Brain pericyte (primary cell): ENCODE results near the gene ZNRF4.
"Not testable (repeated sequence)": the region's sequence is repeated elsewhere in the genome, so short reads cannot be mapped to it uniquely, and the experiment has no call there.

Source experiments
- DNase-seq: peaks from one replicate; pipeline ENCODE4 v3.0.0-alpha.2; 2012; ENCODE audit warnings: low read depth, low spot score

ZNRF4 gene, protein sequence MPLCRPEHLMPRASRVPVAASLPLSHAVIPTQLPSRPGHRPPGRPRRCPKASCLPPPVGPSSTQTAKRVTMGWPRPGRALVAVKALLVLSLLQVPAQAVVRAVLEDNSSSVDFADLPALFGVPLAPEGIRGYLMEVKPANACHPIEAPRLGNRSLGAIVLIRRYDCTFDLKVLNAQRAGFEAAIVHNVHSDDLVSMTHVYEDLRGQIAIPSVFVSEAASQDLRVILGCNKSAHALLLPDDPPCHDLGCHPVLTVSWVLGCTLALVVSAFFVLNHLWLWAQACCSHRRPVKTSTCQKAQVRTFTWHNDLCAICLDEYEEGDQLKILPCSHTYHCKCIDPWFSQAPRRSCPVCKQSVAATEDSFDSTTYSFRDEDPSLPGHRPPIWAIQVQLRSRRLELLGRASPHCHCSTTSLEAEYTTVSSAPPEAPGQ

DNA sequence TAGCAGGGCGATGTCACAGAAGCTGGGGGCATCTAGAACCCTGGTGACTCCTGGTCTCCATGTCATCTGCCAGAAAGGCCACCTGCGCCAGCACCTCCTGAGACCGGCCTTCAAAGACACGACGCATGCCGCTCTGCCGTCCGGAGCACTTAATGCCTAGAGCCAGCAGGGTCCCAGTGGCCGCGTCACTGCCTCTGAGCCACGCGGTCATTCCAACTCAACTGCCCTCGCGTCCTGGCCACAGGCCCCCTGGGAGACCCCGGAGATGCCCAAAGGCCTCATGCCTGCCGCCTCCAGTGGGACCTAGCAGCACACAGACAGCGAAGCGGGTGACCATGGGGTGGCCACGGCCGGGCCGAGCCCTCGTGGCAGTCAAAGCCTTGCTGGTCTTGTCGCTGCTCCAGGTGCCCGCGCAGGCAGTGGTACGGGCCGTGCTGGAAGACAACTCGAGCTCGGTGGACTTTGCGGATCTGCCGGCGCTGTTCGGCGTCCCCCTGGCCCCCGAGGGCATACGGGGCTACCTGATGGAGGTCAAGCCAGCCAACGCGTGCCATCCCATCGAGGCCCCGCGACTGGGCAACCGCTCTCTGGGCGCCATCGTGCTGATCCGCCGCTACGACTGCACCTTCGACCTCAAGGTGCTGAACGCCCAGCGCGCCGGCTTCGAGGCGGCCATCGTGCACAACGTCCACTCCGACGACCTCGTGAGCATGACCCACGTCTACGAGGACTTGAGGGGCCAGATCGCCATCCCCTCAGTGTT, at the start of gene ZNRF4:
Gene ZNRF4, plus strand, starts transcription at position 51 of the 763 bp plus-strand sequence. Its CDS starts 75 bp downstream, at position 126.
- no peak for DNase-seq

GRCh38 chr19:5406198-5406597, 49.0 kb upstream of the ZNRF4 start:
- DNase-seq = not testable (repeated sequence)

GRCh38 chr19:5406816-5407215, 48.4 kb upstream of the ZNRF4 start:
- no peak for DNase-seq

DNA sequence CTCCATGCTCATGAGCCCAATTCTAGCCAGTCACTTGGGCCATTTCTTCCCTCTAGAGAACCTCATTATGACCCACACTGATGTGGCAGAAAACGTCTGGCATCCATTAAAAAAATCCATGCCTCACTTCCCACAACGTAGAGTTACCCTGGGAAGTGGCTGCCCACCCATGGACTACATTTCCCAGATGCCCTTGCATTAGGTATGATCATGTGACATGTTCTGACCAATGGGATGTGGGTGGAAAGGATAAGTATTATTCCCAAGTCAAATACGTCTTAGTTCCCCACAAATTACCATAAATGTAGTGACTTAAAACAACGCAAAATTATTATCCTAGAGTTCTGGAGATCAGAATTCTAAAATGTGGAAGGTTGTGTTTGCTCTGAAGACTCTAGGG, 47.9 kb upstream of the ZNRF4 start:
- no peak for DNase-seq

DNA sequence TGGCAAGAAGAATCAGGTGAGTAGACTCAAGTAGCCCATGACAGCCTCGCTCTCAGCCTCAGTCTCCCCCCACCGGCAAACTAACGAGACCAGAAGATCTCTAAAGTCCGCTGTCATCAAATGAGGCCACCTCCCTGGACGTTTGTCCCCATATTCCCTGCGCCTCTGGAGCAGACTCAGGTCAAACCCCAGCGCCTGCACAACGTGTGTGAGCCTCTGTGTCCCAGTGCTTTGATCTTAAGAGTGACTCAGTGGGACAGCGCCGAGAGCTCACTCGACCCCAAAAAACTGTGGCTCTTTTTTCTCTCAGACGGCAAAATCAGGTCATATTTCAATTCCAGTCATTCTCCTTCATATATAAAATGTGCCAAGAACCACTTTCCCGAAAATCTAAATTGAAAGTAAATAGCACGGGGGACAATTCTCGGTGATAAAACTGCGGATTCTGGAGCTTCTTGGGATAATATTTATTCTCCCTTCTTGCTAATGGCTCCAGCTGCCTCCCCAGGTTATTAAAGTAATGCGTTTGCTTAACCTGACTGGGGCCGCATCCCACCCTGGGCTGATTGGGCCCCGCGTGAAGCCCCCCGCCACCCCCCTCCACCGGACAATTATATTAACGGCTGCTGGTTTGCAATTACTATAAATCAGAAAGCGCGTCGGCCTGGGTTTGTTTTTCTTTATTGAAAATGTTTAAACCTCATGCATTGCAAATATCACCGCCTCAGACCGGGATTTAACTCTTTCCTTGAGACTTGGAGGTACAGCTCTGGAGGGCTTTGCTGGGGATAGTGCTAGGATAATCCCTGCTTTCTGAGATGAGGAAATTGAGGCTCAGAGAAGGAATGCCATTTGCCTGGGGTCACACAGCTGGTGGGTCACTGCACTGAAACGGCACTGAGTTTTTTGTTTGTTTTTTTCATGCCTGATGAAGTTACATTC, 37.5 kb upstream of the ZNRF4 start:
- no peak for DNase-seq

- no peak for DNase-seq
Observed at GRCh38 chr19:5418677-5419076, 36.5 kb upstream of the ZNRF4 start.

GRCh38 chr19:5420953-5421352, 34.3 kb upstream of the ZNRF4 start:
- no peak for DNase-seq

DNA sequence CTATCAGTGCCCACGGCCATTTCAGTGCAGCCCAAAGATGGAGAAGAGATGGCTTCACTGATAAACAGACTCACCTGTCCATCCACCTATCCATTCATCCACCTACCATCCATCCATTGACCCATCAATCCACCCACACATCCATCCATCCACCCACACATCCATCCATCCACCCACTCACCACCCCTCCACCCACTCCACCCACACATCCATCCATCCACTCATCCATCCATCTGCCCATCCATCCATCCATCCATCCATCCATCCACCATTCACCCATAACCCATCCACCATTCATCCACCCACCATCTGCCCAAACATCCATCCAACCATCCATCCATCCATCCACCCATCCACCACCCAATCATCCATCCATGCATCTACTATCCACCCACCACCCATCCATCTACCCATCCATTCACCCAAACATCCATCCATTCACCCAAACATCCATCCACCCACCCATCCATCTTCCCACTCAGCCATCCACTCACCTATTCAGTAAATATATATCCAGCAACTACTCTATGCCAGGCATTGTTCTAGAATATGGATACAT, 31.6 kb upstream of the ZNRF4 start:
- no peak for DNase-seq

GRCh38 chr19:5424192-5424973, 30.8 kb upstream of the ZNRF4 start:
- DNase-seq = no peak

DNA sequence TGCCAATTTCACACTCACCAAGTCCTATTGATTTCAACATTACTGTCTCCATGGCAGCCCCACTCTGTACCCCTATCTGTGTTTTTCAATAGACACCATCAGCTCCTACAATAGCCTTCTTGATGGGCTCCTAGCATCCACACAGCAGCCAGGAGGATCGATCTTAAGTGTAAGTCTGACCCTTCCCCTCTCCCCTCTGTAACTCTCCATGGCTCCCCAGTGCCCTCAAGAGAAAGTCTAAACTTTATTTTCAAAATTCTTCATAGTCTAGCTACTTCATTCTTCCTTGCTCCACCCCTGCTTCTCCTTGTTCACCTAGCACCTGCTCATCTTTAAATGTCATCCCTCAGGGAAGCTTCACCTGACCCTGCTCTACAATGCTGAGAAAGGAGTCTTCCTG, 30.0 kb upstream of the ZNRF4 start:
- no peak for DNase-seq

DNA sequence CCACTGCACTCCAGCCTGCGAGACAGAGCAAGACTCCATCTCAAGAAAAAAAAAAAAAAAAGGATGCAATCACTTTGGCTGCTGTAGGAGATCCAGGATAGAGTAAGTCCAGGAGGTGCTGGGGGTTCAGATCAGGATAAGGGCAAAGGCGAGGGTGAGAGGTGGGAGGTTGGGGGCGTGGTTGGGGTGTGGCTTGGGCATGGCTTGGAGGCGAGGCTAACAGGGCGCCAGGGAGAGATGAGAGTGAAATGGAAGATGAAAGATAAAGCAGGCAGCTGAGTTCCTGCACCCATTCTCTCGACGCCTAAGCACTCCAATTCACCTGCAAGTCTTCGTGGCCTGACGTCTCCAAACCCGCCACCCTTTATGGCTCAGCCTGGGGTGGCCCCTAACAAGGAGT, 25.0 kb upstream of the ZNRF4 start:
- no peak for DNase-seq

GRCh38 chr19:5432687-5433086, 22.5 kb upstream of the ZNRF4 start:
- DNase-seq = no peak

DNA sequence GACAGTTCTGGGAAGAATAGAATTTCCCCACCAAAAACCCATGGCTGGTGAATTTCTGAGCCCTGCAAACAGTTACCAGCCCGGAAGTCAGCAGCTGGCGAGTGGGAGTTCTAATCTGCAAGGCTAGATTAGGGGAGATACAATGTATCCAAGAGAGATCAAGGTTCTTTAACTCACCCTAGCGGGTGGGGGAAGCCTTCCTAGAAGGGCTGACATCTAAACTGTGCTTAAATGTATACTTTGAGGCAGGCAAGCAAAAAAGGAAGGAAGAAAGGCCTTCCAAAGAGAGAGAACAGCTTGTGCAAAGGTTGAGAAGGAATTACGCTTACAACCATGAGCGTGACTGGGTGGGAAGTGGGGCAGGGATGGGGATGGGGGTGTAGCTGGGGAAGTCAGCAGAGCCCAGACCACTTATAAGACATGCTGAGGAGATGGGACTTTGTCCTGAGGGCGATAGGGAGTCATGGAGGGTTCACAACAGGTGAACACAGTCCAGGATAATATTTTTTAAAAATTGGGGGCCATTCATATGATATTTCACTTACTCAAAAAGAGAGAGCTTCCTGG, 20.8 kb upstream of the ZNRF4 start:
- no peak for DNase-seq

DNA sequence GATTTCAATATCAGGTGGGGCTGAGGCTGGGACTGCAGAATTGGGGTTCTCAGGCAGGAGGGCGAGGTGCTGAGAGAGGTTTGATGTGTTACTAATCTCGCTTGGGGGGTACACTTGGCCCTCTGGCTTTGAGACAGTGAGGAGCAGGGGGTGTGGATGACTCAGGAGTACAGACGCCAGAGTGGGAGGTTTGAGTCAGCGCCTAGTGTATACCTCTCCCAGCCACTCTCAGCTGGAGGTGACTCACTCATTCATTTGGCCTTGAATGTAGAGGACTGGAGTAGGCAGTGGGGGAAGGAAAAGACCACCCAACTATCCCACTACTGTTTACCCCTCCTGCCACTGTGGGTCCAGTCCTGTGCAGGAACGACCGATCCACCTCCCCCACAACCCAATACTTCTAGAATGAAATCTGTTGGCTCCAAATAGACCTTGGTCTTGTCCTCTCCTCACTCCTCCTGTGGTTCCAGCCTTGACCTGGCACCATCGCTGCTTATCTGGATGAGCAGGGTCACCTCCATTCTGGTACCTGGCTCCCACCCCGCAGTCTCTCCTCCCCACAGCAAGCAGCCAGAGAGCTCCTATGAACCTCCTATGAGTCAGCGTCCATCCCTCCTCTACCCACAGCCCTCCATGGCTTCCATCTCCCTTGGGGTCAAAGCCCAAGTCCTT, 20.1 kb upstream of the ZNRF4 start:
- no peak for DNase-seq

DNA sequence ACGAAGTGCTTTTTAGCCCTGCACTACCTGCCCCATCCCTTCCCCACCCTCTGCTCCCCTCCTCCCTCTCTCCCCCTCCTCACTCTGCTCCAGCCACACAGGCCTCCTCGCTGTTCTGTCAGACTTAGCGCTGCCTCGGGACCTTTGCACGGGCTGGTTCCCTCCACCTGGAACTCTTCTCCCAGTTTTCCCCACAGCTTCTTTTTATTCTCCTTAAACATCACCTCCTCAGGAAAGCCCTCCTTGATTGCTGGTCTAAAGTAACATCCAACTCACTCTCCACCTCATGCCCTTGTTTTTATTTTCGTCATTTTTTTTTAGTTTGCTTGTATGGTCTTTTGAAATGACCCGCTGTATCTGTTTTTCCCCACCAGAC, 19.6 kb upstream of the ZNRF4 start:
- no peak for DNase-seq

DNA sequence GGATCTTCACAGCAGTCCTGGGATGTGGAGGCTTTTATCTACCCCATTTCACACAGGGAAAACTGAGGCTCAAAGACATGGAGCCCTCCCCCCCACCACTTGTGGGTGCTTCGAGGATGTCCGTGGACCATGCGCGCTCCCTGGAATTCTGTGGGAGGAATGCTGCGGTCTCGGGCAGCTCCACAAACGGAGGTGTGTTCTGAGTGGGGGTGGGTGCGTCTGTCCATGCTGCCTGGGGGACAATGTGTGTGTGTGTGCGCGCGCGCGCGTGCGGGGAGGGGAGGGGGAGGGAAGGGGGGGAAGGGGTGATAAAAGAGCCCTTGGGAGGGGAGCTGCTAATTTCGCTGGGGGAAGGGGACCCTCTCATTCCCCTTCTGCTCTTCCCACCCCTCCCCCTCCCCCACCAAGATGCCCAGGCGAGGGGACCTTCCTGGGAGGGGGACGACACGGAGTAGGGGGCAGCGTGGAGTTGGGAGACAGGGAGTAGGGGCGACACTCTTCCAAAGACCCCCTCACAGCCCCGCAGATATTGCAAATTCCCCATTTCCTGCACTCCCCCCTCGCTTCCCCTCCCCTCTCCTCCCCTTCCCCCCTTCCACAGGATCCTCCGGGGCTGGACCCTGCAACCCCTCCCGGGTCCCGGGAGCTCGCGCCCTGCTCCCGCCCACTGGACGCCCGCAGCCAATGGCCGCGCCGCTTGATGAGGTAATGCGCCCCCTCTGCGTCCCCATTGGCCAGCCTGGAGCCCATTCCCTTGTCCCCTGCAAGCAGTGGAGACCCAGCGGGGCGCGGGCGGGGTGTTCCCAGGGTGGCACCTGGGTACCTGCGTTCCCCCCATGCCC, 18.9 kb upstream of the ZNRF4 start:
- no peak for DNase-seq

DNA sequence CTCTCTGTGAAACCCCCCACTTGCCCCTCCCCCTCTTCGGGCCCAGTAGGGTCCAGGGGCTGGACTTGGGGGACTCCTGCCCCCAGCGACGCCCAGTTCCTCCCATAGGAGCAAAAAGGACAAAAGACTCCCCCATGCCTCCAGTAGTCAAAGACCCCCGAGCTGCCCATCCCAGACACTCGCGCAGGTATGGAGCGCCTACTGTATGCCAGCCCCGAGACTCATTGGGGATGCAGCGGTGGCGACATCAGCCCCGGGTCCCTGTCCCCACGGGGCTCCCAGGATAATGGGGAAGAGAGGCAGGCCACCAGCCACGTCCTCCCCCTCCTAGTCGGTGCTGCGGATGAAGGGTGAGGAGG, 18.3 kb upstream of the ZNRF4 start:
- no peak for DNase-seq

DNA sequence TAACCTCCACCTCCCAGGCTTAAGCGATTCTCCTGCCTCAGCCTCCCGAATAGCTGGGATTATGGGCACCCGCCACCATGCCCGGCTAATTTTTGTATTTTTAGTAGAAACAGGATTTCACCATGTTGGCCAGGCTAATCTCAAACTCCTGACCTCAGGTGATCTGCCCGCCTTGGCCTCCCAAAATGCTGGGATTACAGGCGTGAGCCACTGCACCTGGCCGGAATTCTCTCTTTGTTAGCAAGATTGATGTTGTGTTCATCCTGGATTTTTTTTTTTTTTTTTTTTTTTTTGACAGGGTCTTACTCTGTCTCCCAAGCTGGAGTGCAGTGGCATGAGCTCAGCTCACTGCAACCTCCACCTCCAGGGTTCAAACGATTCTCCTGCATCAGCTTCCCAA, 16.5 kb upstream of the ZNRF4 start:
- DNase-seq = not testable (repeated sequence)

GRCh38 chr19:5439452-5439851, 15.8 kb upstream of the ZNRF4 start:
- DNase-seq = no peak
